CD4-positive, alpha-beta T cell treated with Interleukin-12 subunit alpha and Interleukin-12 subunit beta, for 1 hour (primary cell): Measurements from ENCODE around the gene NISCH.

ENCODE experiments used
- DNase-seq: peaks from one replicate; pipeline ENCODE4 v3.0.0-alpha.2; 2020

The NISCH gene

GRCh38 chr3:52472239-52473000 lies 17.0 kb downstream of the NISCH start:
- no peak for DNase-seq

- no peak for DNase-seq
Observed at GRCh38 chr3:52473026-52473425, 17.6 kb downstream of the NISCH start.

GRCh38 chr3:52477076-52477795 lies 21.8 kb downstream of the NISCH start:
- no peak for DNase-seq

- no peak for DNase-seq
Observed at GRCh38 chr3:52477796-52478095, 22.3 kb downstream of the NISCH start.

GRCh38 chr3:52479037-52479876 lies 23.9 kb downstream of the NISCH start:
- no peak for DNase-seq

- no peak for DNase-seq
Observed at GRCh38 chr3:52479877-52480575, 24.6 kb downstream of the NISCH start.

- DNase-seq, result no peak
Observed at GRCh38 chr3:52480768-52481715, 25.6 kb downstream of the NISCH start.

- no peak for DNase-seq
Observed at GRCh38 chr3:52481819-52482521, 26.6 kb downstream of the NISCH start.

GRCh38 chr3:52483081-52483480 lies 27.7 kb downstream of the NISCH start:
- no peak for DNase-seq

- DNase-seq, result no peak
Observed at GRCh38 chr3:52483577-52484381, 28.4 kb downstream of the NISCH start.

GRCh38 chr3:52484680-52485461 lies 29.5 kb downstream of the NISCH start:
- DNase-seq, result no peak

GRCh38 chr3:52487050-52487787 lies 31.8 kb downstream of the NISCH start:
- DNase-seq, result no peak

GRCh38 chr3:52487788-52488691 lies 32.6 kb downstream of the NISCH start:
- no peak for DNase-seq

- no peak for DNase-seq
Observed at GRCh38 chr3:52488746-52489145, 33.3 kb downstream of the NISCH start.

GRCh38 chr3:52489453-52489852 lies 34.0 kb downstream of the NISCH start:
- DNase-seq, result no peak

GRCh38 chr3:52490035-52490938 lies 34.9 kb downstream of the NISCH start:
- no peak for DNase-seq
